GM19193 (cell line): ENCODE results near the gene ALKBH1.

Experiments
- POLR2A ChIP-seq: IDR thresholded peaks from 4 replicates; pipeline ENCODE4 v1.6.1; 2011; ENCODE audit not compliant: insufficient read depth, insufficient read length; ENCODE audit errors: extremely low read depth

ALKBH1 gene

GRCh38 chr14:77645520-77646230 lies 62.1 kb downstream of the ALKBH1 start:
- no peak for TF ChIP-seq POLR2A

GRCh38 chr14:77642407-77642806 lies 65.4 kb downstream of the ALKBH1 start:
- TF ChIP-seq POLR2A: no peak

GRCh38 chr14:77641534-77642341 lies 66.1 kb downstream of the ALKBH1 start:
- TF ChIP-seq POLR2A: peak; percentile 50

- no peak for TF ChIP-seq POLR2A
Observed at GRCh38 chr14:77640756-77641533, 66.9 kb downstream of the ALKBH1 start.

GRCh38 chr14:77638771-77639171 lies 69.1 kb downstream of the ALKBH1 start:
- no peak for TF ChIP-seq POLR2A

GRCh38 chr14:77630111-77630510 lies 77.7 kb downstream of the ALKBH1 start:
- no peak for TF ChIP-seq POLR2A

- TF ChIP-seq POLR2A: no peak
Observed at GRCh38 chr14:77625360-77625759, 82.5 kb downstream of the ALKBH1 start.

- TF ChIP-seq POLR2A: no peak
Observed at GRCh38 chr14:77623201-77623600, 84.6 kb downstream of the ALKBH1 start.
